Measurements from ENCODE around the gene ABHD17C. TPM values are rescaled to one million over a fixed set of nuclear protein-coding genes. Genes with fewer than 3 reads are reported as not detected.

The ABHD17C gene
- total RNA-seq, 1 donor from 2014 or later, result 3.7 TPM

DNA sequence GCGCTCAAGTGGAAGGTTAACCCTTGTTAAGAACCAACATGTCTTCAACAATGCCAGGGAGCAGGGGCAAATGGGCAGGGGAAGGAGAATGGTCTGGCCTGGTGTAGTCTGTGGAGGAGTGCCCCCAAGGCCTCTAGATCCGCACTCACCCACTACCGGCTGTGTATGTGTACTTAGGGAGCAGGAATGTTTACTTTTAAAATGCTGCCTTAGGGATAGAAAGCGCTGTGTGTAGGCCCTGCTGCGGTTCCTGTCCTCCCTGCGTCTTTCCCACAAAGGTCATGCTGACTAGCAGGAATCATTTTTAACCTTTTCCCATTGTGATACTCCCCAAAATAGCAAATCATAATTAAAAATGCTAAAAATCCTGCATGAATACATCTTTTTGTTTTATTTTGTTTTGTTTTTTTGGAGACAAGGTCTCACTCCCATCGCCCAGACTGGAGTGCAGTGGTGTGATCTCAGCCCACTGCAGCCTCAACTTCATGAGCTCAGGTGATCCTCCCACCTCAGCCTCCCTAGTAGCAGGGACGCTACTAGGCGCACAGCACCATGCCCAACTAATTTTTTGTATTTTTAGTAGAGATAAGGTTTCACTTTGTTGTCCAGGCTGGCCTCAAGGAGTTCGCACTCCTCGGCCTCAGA, 48.2 kb downstream of the ABHD17C start:
- Histone ChIP-seq H3K9me3 (ENCODE audit: control insufficient read depth in 3 of 3, low read length in 3 of 3) (no peaks in the 10 kb centered on the region), H3K4me3 (ENCODE audit: low read length in 3 of 3) (no peak overlapping the region), H3K27ac (ENCODE audit: low read depth, low read length) (no peak overlapping the region), H3K9ac (ENCODE audit: low read depth in 1 of 3, low read length in 3 of 3) (no peak overlapping the region), H3K36me3 (ENCODE audit: control insufficient read depth in 3 of 3, insufficient read depth in 3 of 3, low read length in 3 of 3) (no peaks in the 10 kb centered on the region), H3K4me1 (ENCODE audit: control insufficient read depth in 3 of 3, insufficient read depth in 3 of 3, low read length in 3 of 3) (no peaks in the 10 kb centered on the region), H3K27me3 (ENCODE audit: control insufficient read depth in 3 of 3, insufficient read depth in 3 of 3, low read length in 3 of 3) (no peaks in the 10 kb centered on the region)

DNA sequence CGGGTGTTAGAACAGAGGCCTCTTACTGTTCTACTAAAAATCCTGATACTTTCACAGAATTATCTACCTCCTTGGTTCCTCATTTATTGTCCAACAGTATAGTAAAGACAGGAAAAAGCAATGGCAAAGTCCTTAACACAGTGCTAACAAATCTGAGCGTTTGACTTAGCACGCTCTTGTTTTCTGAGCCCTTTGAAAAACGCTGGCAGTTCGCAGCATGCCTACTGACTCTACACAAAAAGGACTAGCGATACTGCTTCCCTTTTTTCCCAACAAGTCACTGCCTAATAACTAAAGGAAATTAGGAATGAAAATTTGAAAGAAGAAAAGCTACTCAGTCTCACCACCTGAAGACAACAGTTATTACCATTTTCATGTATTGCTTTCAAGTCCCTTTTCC, 49.3 kb downstream of the ABHD17C start:
- Histone ChIP-seq H3K4me3 (ENCODE audit: low read length in 3 of 3) (no peak overlapping the region), H3K9ac (ENCODE audit: low read depth in 1 of 3, low read length in 3 of 3) (no peak overlapping the region), H3K4me1 (ENCODE audit: control insufficient read depth in 3 of 3, insufficient read depth in 3 of 3, low read length in 3 of 3) (no peaks in the 10 kb centered on the region), H3K27ac (ENCODE audit: low read depth, low read length) (no peak overlapping the region), H3K27me3 (ENCODE audit: control insufficient read depth in 3 of 3, insufficient read depth in 3 of 3, low read length in 3 of 3) (no peaks in the 10 kb centered on the region), H3K9me3 (ENCODE audit: control insufficient read depth in 3 of 3, low read length in 3 of 3) (no peaks in the 10 kb centered on the region), H3K36me3 (ENCODE audit: control insufficient read depth in 3 of 3, insufficient read depth in 3 of 3, low read length in 3 of 3) (no peaks in the 10 kb centered on the region)

DNA sequence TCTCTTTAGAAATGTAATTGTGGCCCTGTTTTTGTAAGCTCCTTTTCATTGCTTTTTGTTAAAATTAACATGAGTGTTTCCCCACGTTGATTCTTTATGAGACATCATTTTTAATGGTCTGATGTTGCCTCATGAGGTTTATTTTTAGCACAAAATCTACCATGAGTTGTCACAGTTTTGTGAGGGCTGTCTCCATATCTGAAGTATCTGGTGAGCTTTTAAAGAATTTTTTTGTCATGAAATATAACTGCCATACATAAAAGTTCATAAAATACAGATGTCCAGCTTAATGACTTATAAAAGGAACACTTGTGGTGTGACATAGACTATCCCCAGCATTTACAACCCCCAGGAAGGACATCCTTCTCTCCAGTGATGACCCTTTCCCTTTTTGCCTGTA, 49.7 kb downstream of the ABHD17C start:
- Histone ChIP-seq H3K9me3 (ENCODE audit: control insufficient read depth in 3 of 3, low read length in 3 of 3) (no peaks in the 10 kb centered on the region), H3K27me3 (ENCODE audit: control insufficient read depth in 3 of 3, insufficient read depth in 3 of 3, low read length in 3 of 3) (no peaks in the 10 kb centered on the region), H3K27ac (ENCODE audit: low read depth, low read length) (no peak overlapping the region), H3K4me3 (ENCODE audit: low read length in 3 of 3) (no peak overlapping the region), H3K36me3 (ENCODE audit: control insufficient read depth in 3 of 3, insufficient read depth in 3 of 3, low read length in 3 of 3) (no peaks in the 10 kb centered on the region), H3K4me1 (ENCODE audit: control insufficient read depth in 3 of 3, insufficient read depth in 3 of 3, low read length in 3 of 3) (no peaks in the 10 kb centered on the region), H3K9ac (ENCODE audit: low read depth in 1 of 3, low read length in 3 of 3) (no peak overlapping the region)

DNA sequence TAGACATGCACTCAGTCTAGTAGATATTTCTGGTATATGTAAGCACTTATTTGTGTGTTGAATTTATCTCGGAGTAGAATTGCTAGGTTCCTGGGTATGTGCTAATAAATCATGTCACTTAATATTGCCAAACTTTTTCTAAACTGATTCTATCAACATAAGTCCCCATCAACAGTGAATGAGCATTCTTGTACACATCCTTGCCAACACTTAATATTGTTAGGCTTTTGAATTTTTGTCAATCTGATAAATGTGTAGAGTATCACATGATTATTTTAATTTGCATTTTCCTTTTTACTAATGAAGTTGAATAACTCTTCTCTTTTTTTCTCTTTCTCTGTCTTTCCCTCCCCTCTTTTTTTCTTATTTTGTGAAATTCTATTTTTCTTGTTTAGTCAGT, 50.8 kb downstream of the ABHD17C start:
- Histone ChIP-seq H3K9me3 (ENCODE audit: control insufficient read depth in 3 of 3, low read length in 3 of 3) (no peaks in the 10 kb centered on the region), H3K4me1 (ENCODE audit: control insufficient read depth in 3 of 3, insufficient read depth in 3 of 3, low read length in 3 of 3) (no peaks in the 10 kb centered on the region), H3K9ac (ENCODE audit: low read depth in 1 of 3, low read length in 3 of 3) (no peak overlapping the region)

DNA sequence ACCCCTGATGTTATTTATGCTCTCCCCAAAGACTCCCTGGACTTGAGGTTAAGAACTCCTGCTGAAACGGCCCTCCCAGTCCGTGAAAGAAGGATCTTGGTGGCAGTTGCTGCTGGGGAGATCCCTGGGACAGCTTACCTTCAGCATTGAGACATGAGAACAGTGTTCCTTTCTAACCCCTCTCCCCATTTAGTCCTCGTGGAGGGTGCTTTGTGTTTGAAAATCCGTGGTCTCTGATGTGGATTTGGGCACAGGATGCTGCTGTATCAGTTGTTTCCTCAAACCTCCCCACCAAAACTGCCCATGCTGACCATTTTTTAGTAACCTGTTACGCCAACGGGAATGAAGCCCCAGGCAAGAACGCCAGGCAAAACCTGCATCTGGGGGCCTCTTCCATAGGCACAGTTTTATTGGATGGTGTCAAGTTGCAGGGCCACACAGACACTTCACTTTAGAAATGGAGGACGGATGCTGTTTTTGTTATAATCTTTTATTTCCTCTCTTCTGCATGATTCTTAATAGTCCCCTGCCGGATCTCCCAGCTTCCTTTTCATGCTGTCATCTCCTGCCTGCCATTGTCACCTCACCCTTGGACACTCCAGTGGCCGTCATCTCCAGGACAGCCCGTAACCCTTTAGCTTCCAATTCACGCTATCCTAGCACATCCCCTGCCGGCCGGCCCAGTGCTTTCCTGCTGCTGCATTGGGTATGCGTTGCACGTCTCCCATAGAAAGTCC, 52.4 kb downstream of the ABHD17C start:
- no peaks in the 10 kb centered on the region for H3K9me3 ChIP-seq (ENCODE audit: control insufficient read depth in 3 of 3, low read length in 3 of 3)
- no peaks in the 10 kb centered on the region for H3K36me3 ChIP-seq (ENCODE audit: control insufficient read depth in 3 of 3, insufficient read depth in 3 of 3, low read length in 3 of 3)
- no peaks in the 10 kb centered on the region for H3K4me1 ChIP-seq (ENCODE audit: control insufficient read depth in 3 of 3, insufficient read depth in 3 of 3, low read length in 3 of 3)
- no peak overlapping the region for H3K27ac ChIP-seq (ENCODE audit: low read depth, low read length)
- H3K4me3 ChIP-seq (ENCODE audit: low read length in 3 of 3), result no peak overlapping the region
- no peaks in the 10 kb centered on the region for H3K27me3 ChIP-seq (ENCODE audit: control insufficient read depth in 3 of 3, insufficient read depth in 3 of 3, low read length in 3 of 3)
- H3K9ac ChIP-seq (ENCODE audit: low read depth in 1 of 3, low read length in 3 of 3), result no peak overlapping the region

More for the DNA sequence above, 50.8 kb downstream of the ABHD17C start:
- no peak overlapping the region for H3K27ac ChIP-seq (ENCODE audit: low read depth, low read length)
- no peaks in the 10 kb centered on the region for H3K36me3 ChIP-seq (ENCODE audit: control insufficient read depth in 3 of 3, insufficient read depth in 3 of 3, low read length in 3 of 3)
- H3K27me3 ChIP-seq (ENCODE audit: control insufficient read depth in 3 of 3, insufficient read depth in 3 of 3, low read length in 3 of 3), result no peaks in the 10 kb centered on the region
- H3K4me3 ChIP-seq (ENCODE audit: low read length in 3 of 3), result no peak overlapping the region

DNA sequence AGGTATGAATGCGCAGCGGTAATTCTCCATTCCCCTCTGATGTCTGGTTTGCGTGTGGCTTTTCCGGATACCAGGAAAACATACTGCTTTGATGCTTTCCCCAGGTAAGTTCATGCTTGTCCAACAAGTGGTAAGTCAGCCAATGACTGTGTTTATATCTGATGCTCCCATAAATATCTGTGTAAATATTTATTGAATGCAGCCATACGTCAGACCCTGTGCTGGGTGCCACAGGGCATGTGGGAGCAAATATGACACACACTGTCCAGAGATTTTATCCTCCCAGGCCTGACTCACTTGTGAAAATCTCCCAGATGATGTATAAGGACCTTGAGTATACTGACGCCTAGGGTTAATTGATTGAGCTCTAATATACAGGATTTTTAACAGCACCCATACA, 54.5 kb downstream of the ABHD17C start:
- H3K9me3 ChIP-seq (ENCODE audit: control insufficient read depth in 3 of 3, low read length in 3 of 3), result no peaks in the 10 kb centered on the region
- H3K4me3 ChIP-seq (ENCODE audit: low read length in 3 of 3), result no peak overlapping the region
- H3K27ac ChIP-seq (ENCODE audit: low read depth, low read length), result no peak overlapping the region
- no peaks in the 10 kb centered on the region for H3K4me1 ChIP-seq (ENCODE audit: control insufficient read depth in 3 of 3, insufficient read depth in 3 of 3, low read length in 3 of 3)
- no peaks in the 10 kb centered on the region for H3K36me3 ChIP-seq (ENCODE audit: control insufficient read depth in 3 of 3, insufficient read depth in 3 of 3, low read length in 3 of 3)
- H3K27me3 ChIP-seq (ENCODE audit: control insufficient read depth in 3 of 3, insufficient read depth in 3 of 3, low read length in 3 of 3), result no peaks in the 10 kb centered on the region
- no peak overlapping the region for H3K9ac ChIP-seq (ENCODE audit: low read depth in 1 of 3, low read length in 3 of 3)

DNA sequence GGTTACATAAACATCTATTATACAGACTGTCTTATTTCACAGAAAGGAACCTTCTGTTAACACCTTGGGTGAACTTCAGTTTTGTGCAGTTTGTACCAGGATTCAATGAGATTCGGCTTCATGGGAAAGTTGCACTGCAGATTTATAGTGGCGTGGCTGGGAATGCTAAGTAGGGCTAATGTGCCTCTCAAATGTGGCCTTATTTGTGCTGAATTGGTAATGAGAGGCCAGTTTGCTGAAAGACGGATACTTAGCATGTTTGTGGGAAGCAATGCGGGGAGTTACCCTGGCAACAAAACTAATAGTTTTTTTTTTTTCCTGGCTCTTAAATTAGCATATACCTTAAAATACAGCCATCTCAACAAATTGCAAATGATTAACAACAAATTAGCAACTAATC, 55.5 kb downstream of the ABHD17C start:
- Histone ChIP-seq H3K9ac (ENCODE audit: low read depth in 1 of 3, low read length in 3 of 3) (no peak overlapping the region), H3K36me3 (ENCODE audit: control insufficient read depth in 3 of 3, insufficient read depth in 3 of 3, low read length in 3 of 3) (no peaks in the 10 kb centered on the region), H3K4me3 (ENCODE audit: low read length in 3 of 3) (no peak overlapping the region), H3K9me3 (ENCODE audit: control insufficient read depth in 3 of 3, low read length in 3 of 3) (no peaks in the 10 kb centered on the region), H3K4me1 (ENCODE audit: control insufficient read depth in 3 of 3, insufficient read depth in 3 of 3, low read length in 3 of 3) (no peaks in the 10 kb centered on the region), H3K27me3 (ENCODE audit: control insufficient read depth in 3 of 3, insufficient read depth in 3 of 3, low read length in 3 of 3) (no peaks in the 10 kb centered on the region), H3K27ac (ENCODE audit: low read depth, low read length) (no peak overlapping the region)

DNA sequence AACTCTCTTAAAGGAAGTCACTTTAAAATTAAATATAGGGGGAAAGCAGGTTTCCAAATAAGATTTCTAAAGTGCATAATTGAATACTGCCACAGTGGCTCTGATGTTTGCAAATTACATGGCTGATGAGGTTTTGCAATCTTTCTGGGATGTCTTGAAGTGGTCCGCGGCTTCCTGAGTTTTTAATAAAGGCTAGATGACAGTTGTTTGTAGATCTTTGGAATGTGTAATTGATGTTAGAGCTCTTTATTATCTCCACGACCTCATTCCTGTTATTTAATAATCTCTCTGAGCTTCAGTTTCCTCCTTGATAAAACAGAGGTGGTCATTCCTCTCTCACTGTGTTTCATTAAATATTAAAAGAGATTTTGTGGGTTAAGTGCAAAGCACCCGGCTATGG, 57.1 kb downstream of the ABHD17C start:
- H3K27me3 ChIP-seq (ENCODE audit: control insufficient read depth in 3 of 3, insufficient read depth in 3 of 3, low read length in 3 of 3), result no peaks in the 10 kb centered on the region
- H3K36me3 ChIP-seq (ENCODE audit: control insufficient read depth in 3 of 3, insufficient read depth in 3 of 3, low read length in 3 of 3), result no peaks in the 10 kb centered on the region
- no peak overlapping the region for H3K27ac ChIP-seq (ENCODE audit: low read depth, low read length)
- H3K9ac ChIP-seq (ENCODE audit: low read depth in 1 of 3, low read length in 3 of 3), result no peak overlapping the region
- H3K9me3 ChIP-seq (ENCODE audit: control insufficient read depth in 3 of 3, low read length in 3 of 3), result no peaks in the 10 kb centered on the region
- H3K4me1 ChIP-seq (ENCODE audit: control insufficient read depth in 3 of 3, insufficient read depth in 3 of 3, low read length in 3 of 3), result no peaks in the 10 kb centered on the region
- H3K4me3 ChIP-seq (ENCODE audit: low read length in 3 of 3), result no peak overlapping the region

DNA sequence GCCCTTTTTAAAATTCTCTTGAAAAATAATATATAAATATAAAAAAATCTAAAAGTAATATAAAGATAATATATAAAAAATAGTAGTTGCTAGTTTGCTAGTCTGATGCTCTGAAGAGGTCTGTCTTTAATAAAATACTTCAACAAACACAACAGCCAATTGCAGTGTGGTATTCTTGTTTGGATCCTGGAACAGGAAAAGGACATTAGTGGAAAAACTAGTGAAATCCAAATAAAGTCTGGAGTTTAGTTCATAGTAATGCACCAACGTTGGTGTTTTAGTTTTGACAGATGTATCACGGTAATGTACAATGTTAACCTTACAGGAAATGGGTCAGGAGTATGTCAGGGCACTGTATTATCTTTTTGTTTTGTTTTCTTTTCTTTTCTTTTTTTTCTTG, 58.1 kb downstream of the ABHD17C start:
- Histone ChIP-seq H3K4me3 (ENCODE audit: low read length in 3 of 3) (no peak overlapping the region), H3K36me3 (ENCODE audit: control insufficient read depth in 3 of 3, insufficient read depth in 3 of 3, low read length in 3 of 3) (no peaks in the 10 kb centered on the region), H3K4me1 (ENCODE audit: control insufficient read depth in 3 of 3, insufficient read depth in 3 of 3, low read length in 3 of 3) (no peaks in the 10 kb centered on the region), H3K9ac (ENCODE audit: low read depth in 1 of 3, low read length in 3 of 3) (no peak overlapping the region), H3K27me3 (ENCODE audit: control insufficient read depth in 3 of 3, insufficient read depth in 3 of 3, low read length in 3 of 3) (no peaks in the 10 kb centered on the region), H3K9me3 (ENCODE audit: control insufficient read depth in 3 of 3, low read length in 3 of 3) (no peaks in the 10 kb centered on the region), H3K27ac (ENCODE audit: low read depth, low read length) (no peak overlapping the region)

DNA sequence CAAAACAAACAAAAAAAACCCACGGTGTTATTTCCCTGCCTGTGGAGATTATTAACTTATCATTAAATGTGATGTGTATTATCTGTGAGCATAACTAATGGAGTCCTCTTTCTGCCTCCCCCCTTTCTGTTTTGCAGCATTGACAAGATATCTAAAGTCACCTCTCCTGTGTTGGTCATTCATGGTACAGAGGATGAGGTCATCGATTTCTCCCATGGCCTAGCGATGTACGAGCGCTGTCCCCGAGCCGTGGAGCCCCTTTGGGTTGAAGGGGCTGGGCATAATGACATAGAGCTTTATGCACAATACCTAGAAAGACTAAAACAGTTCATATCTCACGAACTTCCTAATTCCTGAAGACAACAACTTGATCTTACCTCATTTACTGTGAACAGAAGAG, 58.9 kb downstream of the ABHD17C start:
- no peaks in the 10 kb centered on the region for H3K36me3 ChIP-seq (ENCODE audit: control insufficient read depth in 3 of 3, insufficient read depth in 3 of 3, low read length in 3 of 3)
- H3K9me3 ChIP-seq (ENCODE audit: control insufficient read depth in 3 of 3, low read length in 3 of 3), result no peaks in the 10 kb centered on the region
- no peak overlapping the region for H3K4me3 ChIP-seq (ENCODE audit: low read length in 3 of 3)
- H3K9ac ChIP-seq (ENCODE audit: low read depth in 1 of 3, low read length in 3 of 3), result no peak overlapping the region
- no peaks in the 10 kb centered on the region for H3K4me1 ChIP-seq (ENCODE audit: control insufficient read depth in 3 of 3, insufficient read depth in 3 of 3, low read length in 3 of 3)
- H3K27me3 ChIP-seq (ENCODE audit: control insufficient read depth in 3 of 3, insufficient read depth in 3 of 3, low read length in 3 of 3), result no peaks in the 10 kb centered on the region
- no peak overlapping the region for H3K27ac ChIP-seq (ENCODE audit: low read depth, low read length)

All from skeletal muscle tissue (tissue), 4 donors.